Stimulated activated CD4-positive, alpha-beta T cell treated with anti-CD3 and anti-CD28 coated beads, TNF-alpha, amount 100 ng/mL, for 48 hours (primary cell): ENCODE measurements around the gene LRRFIP1.

Experiments used
- DNase-seq, 3 donors: peaks; one replicate each; pipeline ENCODE4 v3.0.0-alpha.2; 2020; ENCODE audit warnings: low read depth in 3 of 3

The LRRFIP1 gene

DNA sequence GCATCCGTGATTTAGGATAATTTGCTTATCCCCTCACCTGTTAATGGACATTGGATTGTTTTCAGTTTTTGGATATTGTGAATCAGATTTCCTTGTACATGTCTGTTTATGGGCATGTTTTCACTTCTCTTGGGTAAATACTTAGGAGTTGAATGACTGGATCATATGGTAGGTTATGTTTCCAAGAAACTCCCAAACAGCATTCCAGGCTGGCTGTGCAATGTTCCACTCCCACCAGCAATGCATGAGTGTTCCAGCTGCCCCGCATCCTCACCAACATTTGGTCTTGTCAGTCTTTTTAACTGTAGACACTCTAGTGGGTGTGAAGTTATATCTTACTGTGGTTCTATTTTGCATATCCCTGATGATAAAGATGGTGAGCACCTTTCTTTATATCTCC lies 8.9 kb upstream of the LRRFIP1 start:
- DNase-seq, result no peak

DNA sequence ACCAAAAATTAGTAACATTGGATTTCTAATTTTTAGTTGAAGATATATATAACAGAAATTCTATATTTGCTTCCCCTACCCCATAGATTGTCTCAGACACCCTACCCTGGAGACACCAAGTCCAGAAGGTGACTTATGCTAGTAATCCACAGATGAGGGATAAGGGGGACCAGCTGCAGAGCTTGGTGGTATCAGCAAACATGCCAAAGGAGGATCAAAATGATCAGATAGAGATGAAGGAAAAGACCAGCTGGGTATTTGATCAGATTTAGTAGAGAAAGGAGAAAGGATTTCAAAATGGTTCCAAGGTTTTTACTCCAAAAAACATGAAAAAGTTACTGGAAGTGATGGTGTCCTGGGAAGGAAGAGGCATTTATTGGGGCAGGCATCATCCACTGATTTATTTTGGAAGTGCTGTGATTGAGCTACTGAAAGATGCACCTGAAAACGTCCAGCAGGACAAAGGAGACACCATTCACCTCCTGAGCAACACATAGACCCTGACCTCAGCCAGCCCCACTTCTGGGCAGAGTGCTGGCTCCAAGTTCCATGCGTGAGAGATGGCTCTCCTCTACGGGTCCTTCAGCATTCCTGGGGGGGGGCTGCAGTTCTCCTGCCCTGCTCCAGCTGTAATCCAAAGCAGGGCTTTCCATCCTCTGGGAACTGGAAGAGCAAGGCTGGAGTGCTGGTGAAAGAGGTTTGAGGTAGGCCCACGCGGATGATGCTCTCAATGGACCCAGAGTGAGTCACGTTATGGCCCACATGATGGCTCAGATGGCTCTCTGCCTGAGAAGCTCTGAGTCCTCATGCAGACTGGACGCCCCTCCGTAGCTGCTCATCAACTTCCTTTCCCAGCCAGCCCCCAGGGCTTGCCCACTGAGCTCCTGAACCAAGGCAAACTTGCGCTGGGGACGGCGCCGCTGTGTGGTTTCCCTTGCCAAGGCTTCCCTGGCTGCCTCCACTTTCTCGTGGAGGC lies 3.7 kb upstream of the LRRFIP1 start:
- DNase-seq, result no peak

DNA sequence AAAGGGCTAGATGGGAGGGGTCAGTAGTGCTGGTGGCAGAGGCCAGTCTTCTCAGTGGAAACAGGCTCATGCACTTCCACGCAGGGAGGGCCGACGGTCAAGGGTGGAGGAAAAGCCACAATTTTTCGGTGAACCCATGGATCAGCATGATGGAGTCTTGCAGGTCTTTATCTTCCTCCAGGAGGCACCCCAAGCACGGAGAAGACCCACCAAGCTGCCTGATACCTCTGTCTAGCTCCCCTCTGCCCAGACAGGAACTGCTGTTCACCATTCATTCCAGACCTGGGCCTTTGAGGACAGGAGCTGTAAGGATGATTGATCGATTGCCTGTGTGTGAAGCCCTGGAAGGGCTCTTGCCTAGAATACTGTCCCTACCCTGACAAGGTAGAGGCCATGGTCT lies 2.8 kb upstream of the LRRFIP1 start:
- DNase-seq, result no peak

DNA sequence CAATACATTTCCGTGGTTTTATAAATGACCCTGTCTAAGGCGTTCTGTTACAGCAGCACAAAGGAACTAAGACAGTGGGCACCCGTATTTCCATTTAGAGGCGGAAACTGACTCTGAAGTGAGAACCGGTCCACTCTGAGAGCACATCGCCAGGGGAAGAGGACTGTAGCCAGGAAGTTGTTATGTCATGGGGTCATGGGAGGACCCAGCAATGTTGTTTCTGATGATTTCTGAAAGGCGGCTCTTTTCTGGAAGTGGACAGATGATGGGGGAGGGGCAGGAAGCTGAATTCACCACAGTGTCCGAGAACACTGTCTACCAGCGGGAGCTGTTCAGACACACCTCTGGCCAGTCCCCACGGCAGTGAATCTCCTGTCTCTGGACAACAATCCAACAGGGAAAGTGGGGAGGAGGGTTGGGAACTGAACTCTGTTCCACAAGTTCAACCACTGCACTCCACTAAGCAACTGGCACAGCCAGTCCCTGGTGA lies 2.1 kb upstream of the LRRFIP1 start:
- DNase-seq, result no peak

DNA sequence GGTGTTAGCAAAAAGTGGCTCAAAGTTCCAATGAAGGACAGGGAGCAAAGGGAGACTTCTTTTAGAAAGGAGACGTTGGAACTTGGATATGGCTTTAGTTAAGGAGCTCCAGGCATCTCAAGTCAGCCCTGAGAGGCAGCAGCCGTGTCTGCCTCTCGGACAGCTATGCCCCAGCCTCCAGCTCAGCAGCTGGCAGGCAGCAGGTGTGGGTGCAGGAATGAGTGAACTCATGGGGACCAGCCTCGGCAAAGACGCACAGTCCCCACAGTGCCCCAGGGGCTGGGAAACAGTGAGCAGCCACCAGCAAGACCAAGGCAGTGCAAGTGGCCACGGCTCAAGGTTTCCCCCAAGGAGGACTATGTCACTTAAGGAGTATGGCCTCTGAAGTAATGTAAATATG lies 1.6 kb upstream of the LRRFIP1 start:
- DNase-seq, result no peak

DNA sequence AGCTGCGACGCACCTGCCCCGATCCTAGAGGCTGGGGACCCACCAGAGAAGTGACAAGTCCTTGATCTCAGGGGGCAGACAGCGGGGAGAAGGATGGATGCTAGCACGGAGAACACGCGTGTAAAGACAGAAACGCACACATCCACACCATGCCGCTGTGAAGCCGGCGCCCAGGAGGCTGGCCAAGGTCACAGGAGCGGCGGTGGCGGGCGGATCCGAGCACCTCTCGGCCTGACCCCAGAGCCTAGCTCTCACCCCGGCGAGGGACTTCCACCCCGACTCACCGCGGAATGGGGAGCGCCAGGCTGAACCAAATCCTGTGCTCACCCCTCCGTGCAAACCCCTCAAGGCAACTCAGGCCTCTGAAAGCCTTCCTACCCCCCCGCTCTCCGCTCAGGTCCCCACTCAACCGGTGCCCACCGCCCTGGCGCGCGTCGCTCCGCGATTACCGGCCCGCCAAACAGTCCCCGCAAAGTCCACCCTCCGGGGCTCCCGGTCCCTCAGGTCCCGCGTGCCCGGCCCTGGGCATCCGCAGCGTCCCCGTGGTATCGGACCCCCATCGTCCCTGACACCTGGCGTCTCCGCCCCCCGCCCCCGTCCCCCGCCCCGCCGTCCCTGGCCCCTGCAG lies 460 bp upstream of the LRRFIP1 start:
- DNase-seq, result no peak

DNA sequence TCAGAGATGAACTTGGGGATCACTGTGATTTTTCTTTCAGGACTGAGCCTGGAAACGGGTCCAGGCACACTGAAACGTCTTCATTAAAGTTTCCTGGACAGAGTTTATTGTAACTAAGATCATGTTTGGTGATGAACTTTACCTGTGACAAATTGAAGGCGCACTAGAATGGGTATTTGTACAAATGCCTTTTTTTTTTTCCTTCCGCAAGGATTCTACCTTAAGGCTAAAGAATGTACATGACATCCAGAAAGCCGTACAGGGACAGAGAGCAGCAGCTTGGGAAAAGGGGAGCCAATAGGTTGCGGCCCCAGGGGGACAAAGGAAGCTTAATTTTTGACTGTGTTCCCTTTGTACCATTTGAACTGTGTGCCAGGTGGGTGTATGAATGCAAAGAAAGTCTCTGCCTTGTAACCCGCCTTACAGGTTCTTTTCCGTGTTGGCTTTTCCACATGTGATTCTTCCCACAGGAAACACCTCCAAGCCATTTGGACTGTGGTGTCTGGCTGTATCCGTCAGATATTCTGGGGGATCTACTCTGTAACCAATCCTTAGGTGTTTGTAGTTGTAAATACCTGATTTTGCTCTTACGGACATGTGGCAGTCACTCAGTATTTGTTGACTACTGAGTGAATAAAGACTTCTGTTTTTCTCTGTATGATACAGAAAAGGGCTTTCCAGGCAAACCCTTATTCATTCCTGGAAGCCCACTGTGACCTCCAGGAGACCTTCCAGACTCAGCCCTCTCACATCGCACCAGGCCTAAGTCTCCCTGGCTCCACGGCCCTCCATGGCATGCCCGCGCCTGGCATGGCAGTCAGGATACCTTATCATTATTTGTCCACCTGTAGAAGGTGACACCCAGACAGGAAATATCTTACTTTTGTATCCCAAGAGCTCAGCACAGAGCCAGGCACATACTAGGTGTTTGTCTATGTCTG lies 1.1 kb downstream of the LRRFIP1 start:
- no peak for DNase-seq

DNA sequence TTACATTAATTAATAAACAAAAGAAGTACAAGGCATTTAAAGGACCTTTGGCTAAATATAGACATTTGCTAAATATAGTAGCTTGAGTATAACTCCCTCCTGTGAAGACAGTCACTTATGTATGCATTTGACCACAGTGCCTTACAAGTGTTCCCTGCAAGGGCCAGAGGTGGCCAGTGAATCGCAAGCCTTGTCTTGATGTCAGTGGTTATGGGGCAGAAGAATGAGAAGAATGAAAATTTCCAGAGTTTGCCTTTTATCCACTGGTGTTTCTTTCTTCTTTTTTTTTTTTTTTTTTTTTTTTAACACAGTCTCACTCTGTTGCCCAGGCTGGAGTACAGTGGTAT lies 1.8 kb downstream of the LRRFIP1 start:
- no peak for DNase-seq

DNA sequence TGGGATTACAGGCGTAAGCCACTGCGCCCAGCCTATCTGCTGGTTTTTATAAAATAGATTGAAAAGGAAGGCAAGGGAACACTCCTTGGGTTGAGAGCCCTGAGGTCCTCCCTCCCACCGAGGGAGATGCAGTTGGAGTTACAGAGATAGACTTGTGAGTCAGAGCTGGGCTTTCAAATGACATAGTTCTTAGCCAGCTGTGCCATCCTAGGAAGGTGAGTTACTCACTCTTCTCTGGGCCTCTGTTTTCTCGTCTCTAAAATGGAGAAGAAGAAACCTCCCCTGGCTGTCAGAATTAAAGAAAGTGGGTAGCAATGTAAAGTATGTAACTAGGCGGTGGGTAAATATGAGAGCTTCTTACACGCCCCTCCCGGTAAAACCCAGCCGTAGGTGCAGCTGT lies 2.4 kb downstream of the LRRFIP1 start:
- DNase-seq, result no peak

DNA sequence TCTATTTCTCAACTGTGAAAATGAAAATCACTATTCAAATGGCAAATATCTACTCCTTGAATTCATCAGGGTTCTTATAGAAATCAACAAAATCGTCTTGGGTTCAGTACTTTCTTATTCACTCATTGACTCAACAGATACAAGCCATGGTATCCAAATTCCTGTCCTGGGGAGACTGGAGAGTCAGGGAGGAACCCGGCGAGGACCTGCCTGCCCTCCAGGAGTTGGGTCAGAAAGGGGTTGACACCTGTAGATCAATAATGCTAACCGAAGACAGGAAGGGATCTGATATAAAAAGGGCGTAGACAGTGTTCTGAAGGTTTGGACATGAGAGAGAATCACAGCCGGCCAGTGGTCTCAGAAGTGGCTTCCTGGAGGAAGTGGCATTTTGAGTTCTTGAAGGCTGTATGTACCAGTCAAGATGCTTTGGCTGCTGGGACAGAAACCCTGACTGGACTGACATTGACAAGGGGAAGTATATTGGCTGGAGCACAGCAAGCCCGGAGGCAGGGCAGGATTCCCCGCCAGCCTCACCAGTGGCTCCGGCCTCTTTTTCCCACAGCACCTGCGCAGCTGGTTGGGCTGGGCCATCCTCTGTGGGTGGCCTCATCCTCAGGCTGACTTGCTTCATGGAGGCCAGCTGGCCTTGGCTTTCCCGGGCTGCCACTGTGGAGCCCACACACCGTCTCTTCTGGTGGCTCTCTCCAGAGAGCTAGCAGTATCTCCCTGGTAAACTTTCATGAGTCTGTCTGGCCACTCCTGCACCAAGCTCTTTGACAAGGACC lies 3.0 kb downstream of the LRRFIP1 start:
- no peak for DNase-seq

DNA sequence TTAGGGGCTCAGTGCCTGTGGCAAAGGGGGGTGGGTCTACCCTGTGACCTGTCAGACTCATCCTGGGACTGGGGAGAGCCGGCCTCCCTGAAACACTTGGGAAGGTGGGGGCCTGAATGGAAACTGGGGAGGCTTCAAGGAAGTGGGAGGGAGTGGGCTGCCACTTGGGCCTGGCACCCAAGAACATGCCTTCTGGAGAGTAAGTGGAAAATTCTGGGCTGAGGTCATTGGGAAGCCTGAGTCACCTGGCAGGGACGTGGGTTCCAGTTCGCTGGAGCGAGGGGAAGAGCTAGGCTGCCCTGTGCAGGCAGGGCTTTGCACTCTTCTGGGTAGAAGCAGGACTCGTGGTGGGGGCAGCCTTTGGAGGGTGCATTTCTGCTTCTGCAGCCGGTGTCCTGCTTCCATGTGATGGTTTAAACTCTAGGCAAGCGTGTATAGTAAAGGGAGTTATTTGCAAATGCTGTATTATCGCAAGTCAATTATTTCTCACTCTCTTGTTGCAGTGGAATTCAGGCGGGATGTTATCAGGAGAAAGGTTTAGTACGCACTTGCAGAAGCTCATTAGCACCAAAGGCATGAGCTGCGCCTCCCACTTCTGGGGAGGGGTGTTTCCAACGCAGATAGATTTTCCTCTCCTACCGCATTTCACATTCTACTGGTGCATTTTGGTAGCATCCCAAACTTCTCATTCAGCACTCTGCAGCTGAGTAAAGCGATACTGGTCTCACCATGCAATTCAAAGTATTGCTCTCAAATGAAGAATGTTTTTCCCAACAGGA lies 3.8 kb downstream of the LRRFIP1 start:
- no peak for DNase-seq

DNA sequence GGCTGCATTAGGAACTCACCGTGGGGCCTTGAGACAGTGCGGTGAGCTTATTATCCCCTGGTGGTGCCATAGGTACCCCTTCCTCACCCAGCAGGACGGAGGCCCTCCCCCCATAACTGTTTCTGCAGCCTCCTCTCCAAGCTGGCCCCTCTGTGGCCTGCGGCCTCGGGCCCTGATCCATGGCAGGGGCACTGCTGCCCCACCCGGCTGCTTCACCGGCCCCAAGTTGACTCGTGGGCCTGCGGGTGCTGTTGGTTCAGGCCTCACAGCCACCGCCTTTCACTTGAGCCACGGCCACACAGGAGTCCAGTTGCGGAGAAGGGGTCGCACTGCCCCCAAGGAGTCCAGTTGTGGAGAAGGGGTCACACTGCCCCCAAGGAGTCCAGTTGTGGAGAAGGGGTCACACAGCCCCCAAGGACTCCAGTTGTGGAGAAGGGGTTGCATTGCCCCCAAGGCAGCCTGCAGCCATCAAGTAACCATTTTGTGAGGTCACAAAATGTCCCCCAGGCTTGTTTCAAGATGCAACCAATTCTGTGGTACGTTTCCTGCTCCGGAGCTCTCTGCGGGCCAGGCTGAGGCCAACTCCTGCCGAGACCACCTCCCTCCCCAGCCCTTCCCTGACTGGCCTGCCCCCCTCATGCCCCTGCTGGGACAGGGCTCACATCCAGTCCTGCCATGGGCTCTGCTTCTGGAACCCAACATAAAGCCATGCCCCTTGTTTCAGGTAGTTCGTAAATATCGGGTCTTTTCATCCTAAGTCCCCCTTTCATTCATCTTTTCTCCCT lies 4.6 kb downstream of the LRRFIP1 start:
- DNase-seq, result no peak

DNA sequence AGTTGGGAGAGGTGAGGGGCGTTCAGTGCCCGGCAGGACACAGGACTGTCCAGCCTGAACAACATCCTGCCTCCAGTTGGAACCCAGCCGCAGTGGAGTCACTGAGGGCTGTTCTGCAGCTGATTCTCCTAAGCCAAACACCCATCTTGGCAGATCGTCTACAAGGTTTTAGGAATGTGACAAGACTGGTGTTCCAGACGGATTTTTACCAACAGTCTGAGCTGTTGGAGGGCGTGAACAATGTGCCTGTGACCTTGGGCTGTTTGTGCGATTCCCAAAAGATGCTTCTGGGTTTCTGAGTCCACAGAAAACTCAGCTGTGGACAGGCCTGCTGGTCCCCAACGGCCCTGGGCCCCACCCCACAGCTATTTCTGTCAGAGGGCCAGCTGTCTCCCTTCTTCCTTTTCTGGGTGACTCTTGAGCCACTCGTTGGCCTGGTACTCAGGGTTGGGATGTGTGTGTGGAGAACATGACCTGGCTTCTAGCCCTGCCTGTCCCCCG lies 5.7 kb downstream of the LRRFIP1 start:
- DNase-seq, result no peak

DNA sequence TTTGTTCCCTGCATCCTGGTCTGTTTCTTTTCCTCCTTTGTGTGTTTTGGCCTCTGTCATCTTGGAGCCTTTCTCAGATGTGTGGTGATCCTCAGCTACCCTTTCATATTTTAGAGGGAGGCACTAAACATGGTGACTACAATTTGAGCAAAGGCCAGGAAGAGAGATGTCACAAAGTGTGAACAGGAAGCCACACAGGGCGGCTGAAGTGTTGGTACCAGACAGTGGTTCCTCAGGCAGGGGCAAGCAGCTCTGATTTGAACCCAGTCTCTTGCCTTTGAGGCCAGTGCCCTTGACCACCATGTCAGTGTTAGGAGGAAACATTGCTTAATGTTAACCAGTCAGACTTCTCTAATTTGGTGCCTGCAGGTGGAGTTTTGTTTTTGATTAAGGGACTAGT lies 9.2 kb downstream of the LRRFIP1 start:
- DNase-seq, result no peak

DNA sequence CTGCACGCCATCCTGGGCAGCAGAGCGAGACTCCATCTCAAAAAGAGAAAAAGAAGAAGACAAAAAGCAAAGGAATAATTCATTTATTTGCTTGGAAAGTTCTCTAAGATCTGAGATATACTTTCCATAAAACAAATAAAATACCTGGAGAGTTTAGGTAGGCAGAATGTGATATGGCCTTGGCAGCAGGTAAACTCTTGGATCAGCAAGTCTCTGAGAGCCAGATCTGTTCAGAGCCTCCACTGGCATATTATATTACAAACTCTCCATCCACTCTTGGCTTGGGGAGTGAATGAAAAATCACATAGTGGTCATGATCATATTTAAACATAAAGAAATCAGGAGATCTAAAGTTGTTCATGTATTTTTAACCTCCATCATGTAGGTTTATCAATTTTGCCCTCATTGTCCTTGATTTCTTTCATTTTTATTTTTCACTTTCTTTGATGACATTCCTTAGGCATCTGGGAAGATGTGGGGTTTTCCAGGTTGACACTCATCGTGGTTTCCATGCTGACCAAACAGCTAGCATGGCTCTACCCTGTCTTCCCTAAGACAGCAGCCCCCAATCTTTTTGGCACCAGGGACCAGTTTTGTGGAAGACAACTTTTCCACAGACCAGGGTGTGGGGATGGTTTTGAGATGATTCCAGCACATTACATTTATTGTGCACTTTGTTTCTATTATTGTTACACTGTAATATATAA lies 10.2 kb downstream of the LRRFIP1 start:
- DNase-seq, result no peak

DNA sequence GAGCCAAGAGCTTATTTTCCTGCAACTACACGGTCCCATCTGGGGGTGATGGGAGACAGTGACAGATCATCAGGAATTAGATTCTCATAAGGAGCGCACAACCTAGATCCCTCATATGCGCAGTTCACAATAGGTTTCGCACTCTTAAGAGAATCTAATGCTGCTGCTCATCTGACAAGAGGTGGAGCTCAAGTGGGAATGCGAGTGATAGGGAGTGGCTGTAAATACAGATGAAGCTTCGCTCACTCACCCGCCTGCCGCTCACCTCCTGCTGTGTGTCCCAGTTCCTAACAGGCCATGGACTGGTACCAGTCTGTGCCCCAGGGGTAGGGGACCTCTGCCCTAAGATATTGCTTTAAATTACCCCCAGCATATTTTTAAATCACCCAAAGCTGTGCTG lies 10.8 kb downstream of the LRRFIP1 start:
- DNase-seq, result no peak

DNA sequence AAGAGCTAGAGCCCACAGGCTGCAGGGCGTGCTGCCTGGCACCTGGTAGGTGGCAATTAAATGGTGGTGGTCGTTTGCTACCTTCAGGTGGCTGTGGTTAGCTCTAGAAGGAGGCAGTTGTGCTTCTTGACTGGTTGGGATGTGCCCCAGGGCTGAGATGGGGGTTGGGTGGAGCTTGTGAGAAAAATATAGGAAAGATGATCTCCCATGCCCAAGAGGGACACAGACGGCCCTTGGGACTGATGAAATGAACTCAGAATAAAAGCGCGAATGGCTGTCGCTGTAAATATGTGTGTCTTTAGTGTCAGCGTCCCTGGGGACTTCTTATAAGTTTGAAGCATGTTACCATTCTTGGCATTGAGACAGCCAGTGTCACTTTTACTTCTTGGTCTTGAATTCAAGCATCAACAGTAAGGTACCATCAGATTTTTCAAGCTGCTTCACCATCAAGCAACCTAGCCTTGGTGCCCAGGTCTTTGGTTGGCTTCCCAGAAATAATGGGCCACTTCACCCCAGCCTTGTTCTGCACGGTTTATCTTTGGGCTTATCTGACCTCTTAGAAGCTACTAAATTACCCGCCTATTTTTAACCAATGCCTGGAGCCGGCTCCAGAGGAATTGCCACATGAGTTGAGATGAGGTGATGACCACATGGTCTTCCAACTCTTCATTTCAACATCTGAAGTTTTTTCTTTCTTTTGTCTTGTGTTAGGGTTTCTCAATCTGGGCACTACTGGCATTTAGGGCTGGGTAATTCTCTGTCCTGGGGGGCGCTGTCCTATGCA lies 11.9 kb downstream of the LRRFIP1 start:
- DNase-seq, result no peak

DNA sequence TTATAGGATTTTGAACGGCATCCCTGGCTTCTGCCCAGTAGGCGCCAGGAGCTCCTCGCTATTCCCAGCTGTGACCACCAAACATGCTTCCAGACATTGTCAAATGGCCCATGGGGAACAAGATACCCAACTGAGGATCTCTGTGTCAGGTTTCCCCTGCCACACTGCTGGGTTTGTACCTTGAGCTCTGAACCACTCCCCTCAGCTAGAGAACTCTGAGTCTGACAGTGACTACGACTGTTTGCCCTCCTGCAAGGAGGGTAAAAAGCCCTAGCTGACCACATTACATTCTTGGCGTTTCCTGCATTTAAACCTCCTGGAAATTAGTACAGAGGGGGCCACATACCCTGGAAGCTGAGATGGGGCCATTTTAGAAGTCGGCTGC lies 12.4 kb downstream of the LRRFIP1 start:
- no peak for DNase-seq
